Astrocyte of the spinal cord (primary cell): ENCODE measurements around the gene TTLL7.

Experiments used
- DNase-seq: peaks from one replicate; pipeline ENCODE4 v3.0.0; 2011; ENCODE audit warnings: low read depth, low spot score
- H3K4me3 ChIP-seq: 2 replicates; pipeline ENCODE4 v1.5.1; 2011; ENCODE audit warnings: low read depth, mild to moderate bottlenecking, low read length, moderate library complexity
- in situ Hi-C: cut with HindIII; loops from 2 replicates; pipeline ENCODE4 v1.10.0; 2017; ENCODE audit warnings: low sequenced_read_pairs
- TF ChIP-seq, protein P1 (sequence below): IDR thresholded peaks from 2 replicates; pipeline ENCODE4 v1.5.1; 2012; ENCODE audit warnings: low read depth, mild to moderate bottlenecking, low read length, inconsistent platforms

Gene TTLL7, protein sequence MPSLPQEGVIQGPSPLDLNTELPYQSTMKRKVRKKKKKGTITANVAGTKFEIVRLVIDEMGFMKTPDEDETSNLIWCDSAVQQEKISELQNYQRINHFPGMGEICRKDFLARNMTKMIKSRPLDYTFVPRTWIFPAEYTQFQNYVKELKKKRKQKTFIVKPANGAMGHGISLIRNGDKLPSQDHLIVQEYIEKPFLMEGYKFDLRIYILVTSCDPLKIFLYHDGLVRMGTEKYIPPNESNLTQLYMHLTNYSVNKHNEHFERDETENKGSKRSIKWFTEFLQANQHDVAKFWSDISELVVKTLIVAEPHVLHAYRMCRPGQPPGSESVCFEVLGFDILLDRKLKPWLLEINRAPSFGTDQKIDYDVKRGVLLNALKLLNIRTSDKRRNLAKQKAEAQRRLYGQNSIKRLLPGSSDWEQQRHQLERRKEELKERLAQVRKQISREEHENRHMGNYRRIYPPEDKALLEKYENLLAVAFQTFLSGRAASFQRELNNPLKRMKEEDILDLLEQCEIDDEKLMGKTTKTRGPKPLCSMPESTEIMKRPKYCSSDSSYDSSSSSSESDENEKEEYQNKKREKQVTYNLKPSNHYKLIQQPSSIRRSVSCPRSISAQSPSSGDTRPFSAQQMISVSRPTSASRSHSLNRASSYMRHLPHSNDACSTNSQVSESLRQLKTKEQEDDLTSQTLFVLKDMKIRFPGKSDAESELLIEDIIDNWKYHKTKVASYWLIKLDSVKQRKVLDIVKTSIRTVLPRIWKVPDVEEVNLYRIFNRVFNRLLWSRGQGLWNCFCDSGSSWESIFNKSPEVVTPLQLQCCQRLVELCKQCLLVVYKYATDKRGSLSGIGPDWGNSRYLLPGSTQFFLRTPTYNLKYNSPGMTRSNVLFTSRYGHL

DNA sequence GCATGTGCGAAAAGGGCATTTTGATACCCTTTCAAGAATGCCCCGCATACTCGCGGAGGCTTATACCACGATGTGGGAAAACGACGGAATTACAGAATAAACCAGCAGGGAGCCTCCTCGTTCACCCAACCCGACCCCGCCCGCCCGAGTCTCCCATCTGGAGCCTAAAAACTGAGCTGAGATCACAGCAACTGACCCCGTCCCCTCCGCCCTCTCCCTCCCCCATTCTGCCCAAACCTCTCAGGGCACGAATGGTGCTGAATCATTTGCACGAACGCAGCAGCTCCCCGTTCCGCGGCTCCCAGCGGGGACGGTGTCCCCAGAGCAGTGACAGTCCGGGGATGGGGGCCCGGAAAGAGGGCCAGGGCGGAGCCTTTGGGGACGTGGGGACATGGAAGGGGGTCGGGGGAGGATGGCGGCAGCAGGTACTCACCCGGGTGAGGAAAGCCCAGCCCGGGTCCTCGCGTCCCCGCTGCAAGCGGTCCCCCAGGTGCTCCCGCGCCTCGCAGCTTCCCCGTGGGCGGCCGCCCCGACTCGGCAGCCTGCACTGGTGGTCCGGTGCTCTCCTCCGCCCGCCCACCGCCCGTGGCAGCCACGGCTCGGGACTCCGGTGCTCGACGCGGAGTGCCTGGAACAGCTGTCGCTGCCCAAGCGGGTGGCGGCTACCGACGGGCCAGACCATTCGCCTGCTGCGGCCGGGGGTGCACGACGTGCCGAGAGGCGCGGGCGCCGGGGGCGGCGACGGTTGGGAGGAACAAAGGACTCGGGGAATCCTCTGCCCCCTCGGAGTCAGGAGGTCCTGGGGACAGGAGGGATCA lies at the start of gene TTLL7:
Gene TTLL7 (minus strand): TSS at position 635 of the 818 bp plus-strand sequence. CDS start 46,921 bp downstream, outside the sequence.
- TF ChIP-seq, protein P1, sequence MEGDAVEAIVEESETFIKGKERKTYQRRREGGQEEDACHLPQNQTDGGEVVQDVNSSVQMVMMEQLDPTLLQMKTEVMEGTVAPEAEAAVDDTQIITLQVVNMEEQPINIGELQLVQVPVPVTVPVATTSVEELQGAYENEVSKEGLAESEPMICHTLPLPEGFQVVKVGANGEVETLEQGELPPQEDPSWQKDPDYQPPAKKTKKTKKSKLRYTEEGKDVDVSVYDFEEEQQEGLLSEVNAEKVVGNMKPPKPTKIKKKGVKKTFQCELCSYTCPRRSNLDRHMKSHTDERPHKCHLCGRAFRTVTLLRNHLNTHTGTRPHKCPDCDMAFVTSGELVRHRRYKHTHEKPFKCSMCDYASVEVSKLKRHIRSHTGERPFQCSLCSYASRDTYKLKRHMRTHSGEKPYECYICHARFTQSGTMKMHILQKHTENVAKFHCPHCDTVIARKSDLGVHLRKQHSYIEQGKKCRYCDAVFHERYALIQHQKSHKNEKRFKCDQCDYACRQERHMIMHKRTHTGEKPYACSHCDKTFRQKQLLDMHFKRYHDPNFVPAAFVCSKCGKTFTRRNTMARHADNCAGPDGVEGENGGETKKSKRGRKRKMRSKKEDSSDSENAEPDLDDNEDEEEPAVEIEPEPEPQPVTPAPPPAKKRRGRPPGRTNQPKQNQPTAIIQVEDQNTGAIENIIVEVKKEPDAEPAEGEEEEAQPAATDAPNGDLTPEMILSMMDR, result no peak
- peak; percentile 17 for DNase-seq
- in situ Hi-C loops, result no loop called here
- H3K4me3 ChIP-seq, result peak within 1 kb of the TSS; percentile 75

DNA sequence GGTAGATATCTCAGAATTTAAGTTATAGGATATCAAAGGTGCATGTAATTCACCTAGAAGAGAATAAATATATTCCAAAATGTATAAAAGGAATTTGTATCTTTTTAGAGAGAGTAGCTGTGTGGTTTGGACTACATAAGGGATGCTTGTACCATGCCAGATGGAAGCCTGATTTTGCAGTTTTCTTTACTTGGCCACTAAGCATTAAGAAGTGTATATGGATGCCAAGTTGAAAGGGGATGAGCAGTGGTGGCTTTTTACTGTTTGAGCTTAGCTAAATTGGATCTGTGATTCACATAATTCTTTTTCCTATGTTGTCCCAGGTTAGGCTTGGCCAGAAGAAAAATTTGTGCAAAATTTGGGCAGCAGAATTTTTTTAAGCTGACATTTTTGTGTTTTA lies 43.5 kb upstream of the TTLL7 start:
- no peak for DNase-seq
- H3K4me3 ChIP-seq, result no peak overlapping the region
- in situ Hi-C loops, result no loop called here
- TF ChIP-seq, protein P1, result no peak

DNA sequence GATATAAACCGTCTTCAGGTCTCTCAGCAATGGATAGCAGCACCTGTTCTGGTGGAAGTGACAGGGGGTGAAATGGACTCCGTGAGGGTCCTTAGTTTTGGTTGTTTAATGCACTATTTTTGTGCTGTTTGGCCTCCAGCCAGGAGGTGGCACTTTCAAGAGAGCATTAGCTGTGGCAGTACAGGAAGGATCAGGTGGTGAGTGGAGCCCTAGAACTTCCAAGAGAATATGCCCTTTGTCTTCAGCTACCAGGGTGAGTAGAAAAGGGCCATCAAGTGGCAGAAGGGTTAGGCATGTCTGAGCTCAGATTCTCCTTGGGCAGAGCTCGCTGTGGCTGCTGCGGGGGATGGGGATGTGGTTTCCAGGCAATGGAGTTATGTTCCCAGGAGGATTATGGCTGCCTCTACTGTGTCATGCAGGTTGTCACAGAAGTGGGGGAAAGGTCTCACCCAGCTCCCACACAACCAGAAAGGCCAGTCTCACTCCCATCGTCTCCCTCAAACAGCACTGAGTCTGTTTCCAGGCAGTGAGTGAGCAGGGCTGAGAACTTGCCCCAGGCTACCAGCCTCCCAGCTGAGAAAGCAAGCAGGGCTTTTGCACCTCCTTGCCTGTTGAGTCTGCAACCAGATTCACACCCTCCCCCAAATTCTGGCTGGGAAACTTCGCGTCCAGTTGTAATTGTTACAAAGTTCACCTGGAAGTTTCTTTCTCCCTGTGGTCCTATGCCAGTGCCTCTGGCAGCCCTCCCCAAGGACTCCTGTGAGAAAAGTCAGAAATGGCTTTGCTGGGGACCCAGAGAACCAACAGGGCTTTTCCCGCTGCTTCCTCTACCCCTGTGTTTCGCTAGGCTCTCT lies 39.1 kb upstream of the TTLL7 start:
- TF ChIP-seq, protein P1, result no peak
- no peak for DNase-seq
- H3K4me3 ChIP-seq, result no peak overlapping the region
- in situ Hi-C loops, result no loop called here

DNA sequence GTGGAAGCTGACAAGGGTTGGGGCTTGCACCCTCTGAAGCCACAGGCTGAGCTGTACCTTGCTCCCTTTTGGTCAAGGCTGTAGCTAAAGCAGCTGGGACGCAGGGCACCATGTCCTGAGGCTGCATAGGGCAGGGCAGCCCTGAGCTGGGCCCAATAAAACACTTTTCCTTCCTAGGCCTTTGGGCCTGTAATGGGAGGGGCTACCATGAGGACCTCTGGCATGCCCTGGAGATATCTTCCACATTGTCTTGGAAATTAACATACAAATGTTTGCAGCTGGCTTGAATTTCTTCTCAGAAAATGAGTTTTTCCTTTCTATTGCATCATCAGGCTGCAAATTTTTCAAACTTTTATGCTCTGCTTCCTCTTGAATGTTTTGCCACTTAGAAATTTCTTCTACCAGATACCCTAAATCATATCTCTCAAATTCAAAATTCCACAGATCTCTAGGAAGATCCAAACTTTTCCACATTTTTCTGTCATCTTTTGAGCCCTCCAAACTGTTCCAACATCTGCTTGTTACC lies 32.9 kb upstream of the TTLL7 start:
- in situ Hi-C loops, result no loop called here
- TF ChIP-seq, protein P1, result no peak
- no peak for DNase-seq
- H3K4me3 ChIP-seq, result no peak overlapping the region

DNA sequence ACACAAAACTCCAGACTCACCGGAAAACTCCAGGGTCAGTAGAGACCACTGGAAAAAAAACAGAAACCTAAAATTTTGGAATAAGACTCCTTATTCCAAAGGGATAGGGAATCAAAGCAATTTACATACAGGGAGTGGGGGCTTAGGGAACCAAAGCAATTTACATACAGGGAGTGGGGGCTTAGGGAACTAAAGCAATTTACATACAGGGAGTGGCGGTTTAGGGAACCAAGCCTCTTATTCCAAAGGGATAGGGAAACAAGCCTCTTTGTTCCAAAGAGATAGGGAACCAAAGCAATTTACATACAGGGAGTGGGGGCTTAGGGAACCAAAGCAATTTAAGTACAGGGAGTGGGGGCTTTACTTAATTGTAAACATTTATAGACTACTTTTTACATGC lies 28.4 kb upstream of the TTLL7 start:
- TF ChIP-seq, protein P1, result no peak
- in situ Hi-C loops, result no loop called here

More for the DNA sequence above, 28.4 kb upstream of the TTLL7 start:
- H3K4me3 ChIP-seq, result no peak overlapping the region
- DNase-seq, result no peak
